ENCODE results near the gene CASP3. TPM values are rescaled to one million over a fixed set of nuclear protein-coding genes. Genes with fewer than 3 reads are reported as not detected.
"Not testable (repeated sequence)": the region's sequence is repeated elsewhere in the genome, so short reads cannot be mapped to it uniquely, and the experiment has no call there.

The CASP3 gene
- total RNA-seq, 1 donor from 2014 or later, result 39.6 TPM

- no peaks in the 10 kb centered on the region for H3K9me3 Mint-ChIP-seq
- H3K4me3 Mint-ChIP-seq, result no peak overlapping the region
- DNase-seq (ENCODE audit: low read depth, low spot score), result no peak
- no peak overlapping the region for H3K27ac Mint-ChIP-seq (ENCODE audit: unreplicated experiment)
- TF ChIP-seq CTCF (conservative IDR thresholded peaks at IDR 0.05), result no peak
- no peaks in the 10 kb centered on the region for H3K27me3 Mint-ChIP-seq (ENCODE audit: low read depth)
- no peaks in the 10 kb centered on the region for H3K36me3 Mint-ChIP-seq (ENCODE audit: low read depth)
- H3K4me1 Mint-ChIP-seq, result peaks cover 6% of the 10 kb centered on the region
Measured at GRCh38 chr4:184655889-184656869, 6.9 kb upstream of the CASP3 start.

- Mint-ChIP-seq H3K4me1 (peaks cover 16% of the 10 kb centered on the region), H3K27ac (ENCODE audit: unreplicated experiment) (no peak overlapping the region), H3K36me3 (ENCODE audit: low read depth) (no peaks in the 10 kb centered on the region), H3K4me3 (no peak overlapping the region), H3K27me3 (ENCODE audit: low read depth) (no peaks in the 10 kb centered on the region), H3K9me3 (no peaks in the 10 kb centered on the region)
- no peak for TF ChIP-seq CTCF (conservative IDR thresholded peaks at IDR 0.05)
- no peak for DNase-seq (ENCODE audit: low read depth, low spot score)
Measured at GRCh38 chr4:184653650-184654049, 4.4 kb upstream of the CASP3 start.

- H3K36me3 Mint-ChIP-seq (ENCODE audit: low read depth); DNase-seq (ENCODE audit: low read depth, low spot score); H3K9me3 Mint-ChIP-seq: not testable (repeated sequence)
Measured at GRCh38 chr4:184652681-184653080, 3.4 kb upstream of the CASP3 start.

GRCh38 chr4:184651899-184652298 is 2.7 kb upstream of the CASP3 start:
- DNase-seq (ENCODE audit: low read depth, low spot score), result no peak
- no peak for TF ChIP-seq CTCF (conservative IDR thresholded peaks at IDR 0.05)
- Mint-ChIP-seq H3K9me3 (no peaks in the 10 kb centered on the region), H3K4me1 (peaks cover 31% of the 10 kb centered on the region), H3K27ac (ENCODE audit: unreplicated experiment) (no peak overlapping the region), H3K27me3 (ENCODE audit: low read depth) (no peaks in the 10 kb centered on the region), H3K36me3 (ENCODE audit: low read depth) (no peaks in the 10 kb centered on the region), H3K4me3 (peak overlapping the region; percentile 66)

More at GRCh38 chr4:184652681-184653080, 3.4 kb upstream of the CASP3 start:
- H3K27ac Mint-ChIP-seq (ENCODE audit: unreplicated experiment); H3K27me3 Mint-ChIP-seq (ENCODE audit: low read depth); H3K4me3 Mint-ChIP-seq: not testable (repeated sequence)
- peaks cover 24% of the 10 kb centered on the region for H3K4me1 Mint-ChIP-seq

GRCh38 chr4:184649971-184650855 is 966 bp upstream of the CASP3 start:
- H3K27ac Mint-ChIP-seq (ENCODE audit: unreplicated experiment), result peak overlapping the region; percentile 97
- peak; percentile 19 for DNase-seq (ENCODE audit: low read depth, low spot score)
- no peaks in the 10 kb centered on the region for H3K36me3 Mint-ChIP-seq (ENCODE audit: low read depth)
- peaks cover 41% of the 10 kb centered on the region for H3K4me1 Mint-ChIP-seq
- TF ChIP-seq CTCF (conservative IDR thresholded peaks at IDR 0.05), result no peak
- H3K9me3 Mint-ChIP-seq, result no peaks in the 10 kb centered on the region
- H3K4me3 Mint-ChIP-seq, result peak overlapping the region; percentile 93
- H3K27me3 Mint-ChIP-seq (ENCODE audit: low read depth), result no peaks in the 10 kb centered on the region

All from neural crest cell (in vitro differentiated cells).